Thoracic aorta (tissue), 2 donors: ENCODE results near the gene METTL26. TPM values are rescaled to one million over a fixed set of nuclear protein-coding genes. Genes with fewer than 3 reads are reported as not detected.
A peak's percentile ranks its signal among the peaks of the same experiment; 100 is the strongest.

Source experiments
- ATAC-seq: fragments of 150-250 bp; one replicate; pipeline ENCODE4 v1.8.0; 2017; ENCODE audit warnings: low read depth; ENCODE audit not compliant: insufficient number of reproducible peaks, low FRiP score
- DNase-seq: peaks from one replicate; pipeline ENCODE4 v3.0.0-alpha.2; 2020; ENCODE audit warnings: low spot score
- H3K27ac ChIP-seq, 2 donors: fragments of 200-600 bp; sonication (generic); 1 replicate in 1 of 2; 2 replicates in 1 of 2; pipeline ENCODE4 v1.5.1; 2016; ENCODE audit warnings: mild to moderate bottlenecking in 2 of 2, moderate library complexity in 2 of 2
- H3K27me3 ChIP-seq: fragments of 200-600 bp; sonication (generic); replicated peaks from 2 replicates; pipeline ENCODE4 v1.6.0; 2016; ENCODE audit warnings: mild to moderate bottlenecking; ENCODE audit not compliant: insufficient read depth
- H3K36me3 ChIP-seq: fragments of 200-600 bp; sonication (generic); one replicate; pipeline ENCODE4 v1.5.1; 2016
- H3K4me1 ChIP-seq, 2 donors: fragments of 200-600 bp; sonication (generic); 1 replicate in 1 of 2; 2 replicates in 1 of 2; pipeline versions ENCODE4 v1.5.1 to v1.6.0; 2016; ENCODE audit warnings: low read depth in 2 of 2, mild to moderate bottlenecking in 1 of 2; ENCODE audit not compliant: control insufficient read depth in 1 of 2
- H3K4me3 ChIP-seq: fragments of 200-600 bp; sonication (generic); 2 replicates; pipeline ENCODE4 v1.5.1; 2016; ENCODE audit warnings: mild to moderate bottlenecking
- H3K9me3 ChIP-seq: fragments of 200-600 bp; sonication (generic); 2 replicates; pipeline ENCODE4 v1.5.1; 2016
- CTCF ChIP-seq: fragments of 200-600 bp; sonication (generic); IDR thresholded peaks from one replicate; pipeline ENCODE4 v1.5.1; 2019; ENCODE audit warnings: antibody characterized with exemption
- total RNA-seq, 2 donors: library from RNA; depleted of rRNA; stranded (reverse); fragments of >200 nt; gene quantifications; one replicate each; pipeline versions ENCODE4 v1.1.0 to v1.2.3, GENCODE V29; 2016

Gene METTL26
- total RNA-seq, 2 donors from 2014 or later = 83.4 to 217 TPM

GRCh38 chr16:676913-677312, 40.8 kb upstream of the METTL26 start:
- no peak for TF ChIP-seq CTCF
- ATAC-seq (no peak), DNase-seq (no peak)
- no peaks in the 10 kb centered on the region for H3K9me3 ChIP-seq
- no peaks in the 10 kb centered on the region for H3K27me3 ChIP-seq
- H3K36me3 ChIP-seq = peaks cover 18% of the 10 kb centered on the region
- H3K4me3 ChIP-seq = no peak overlapping the region
- peaks cover 20 to 35% of the 10 kb centered on the region in 2 donors for H3K4me1 ChIP-seq
- H3K27ac ChIP-seq = no peak overlapping the region

- DNase-seq = no peak
- Histone ChIP-seq H3K4me1 (peaks cover 16 to 32% of the 10 kb centered on the region in 2 donors), H3K27me3 (no peaks in the 10 kb centered on the region), H3K4me3 (no peak overlapping the region), H3K27ac (no peak overlapping the region), H3K9me3 (no peaks in the 10 kb centered on the region), H3K36me3 (peaks cover 17% of the 10 kb centered on the region)
- no peak for TF ChIP-seq CTCF
- ATAC-seq = no peak
Measured at GRCh38 chr16:676565-676902, 40.4 kb upstream of the METTL26 start.

GRCh38 chr16:675884-676564, 39.9 kb upstream of the METTL26 start:
- Histone ChIP-seq H3K9me3 (no peaks in the 10 kb centered on the region), H3K4me3 (peak overlapping the region; percentile 68), H3K27ac (no peak overlapping the region), H3K36me3 (peaks cover 20% of the 10 kb centered on the region), H3K4me1 (peaks cover 11 to 26% of the 10 kb centered on the region in 2 donors), H3K27me3 (no peaks in the 10 kb centered on the region)
- no peak for DNase-seq
- no peak for ATAC-seq
- no peak for TF ChIP-seq CTCF

GRCh38 chr16:674968-675883, 39.1 kb upstream of the METTL26 start, which contains the start of gene RHBDL1:
TSS of gene RHBDL1 (plus strand) at chr16:675671. CDS start at chr16:675791, 120 bp downstream.
- Histone ChIP-seq H3K4me3 (peak within 1 kb of the TSS; percentile 68), H3K27me3 (no peaks in the 10 kb centered on the region), H3K4me1 (peaks cover 8 to 20% of the 10 kb centered on the region in 2 donors), H3K27ac (peak within 1 kb of the TSS in 1 of 2 donors; percentile 16), H3K36me3 (peaks cover 28% of the 10 kb centered on the region), H3K9me3 (no peaks in the 10 kb centered on the region)
- ATAC-seq (no peak), DNase-seq (no peak)
- TF ChIP-seq CTCF = no peak

- Histone ChIP-seq H3K9me3 (no peaks in the 10 kb centered on the region), H3K36me3 (peaks cover 35% of the 10 kb centered on the region), H3K27ac (no peak overlapping the region), H3K4me3 (no peak overlapping the region), H3K4me1 (peaks cover 8 to 24% of the 10 kb centered on the region in 2 donors), H3K27me3 (no peaks in the 10 kb centered on the region)
- no peak for DNase-seq
- TF ChIP-seq CTCF = no peak
- ATAC-seq = no peak
Measured at GRCh38 chr16:674214-674881, 38.2 kb upstream of the METTL26 start.
